HG02973 (cell line): Measurements from ENCODE around the gene PTTG1IP.
"Not testable (repeated sequence)": the region's sequence is repeated elsewhere in the genome, so short reads cannot be mapped to it uniquely, and the experiment has no call there.

Experiments used
- ATAC-seq: cut with Tn5 transposase; IDR thresholded peaks from one replicate; pipeline ENCODE4 v1.9.1; 2021; ENCODE audit warnings: moderate library complexity; ENCODE audit not compliant: unreplicated experiment

The PTTG1IP gene

GRCh38 chr21:44847261-44848056 is 26.0 kb downstream of the PTTG1IP start:
- no peak for ATAC-seq

- ATAC-seq = no peak
These were observed 26.8 kb downstream of the PTTG1IP start for GRCh38 chr21:44846485-44847260.

GRCh38 chr21:44846224-44846484 is 27.3 kb downstream of the PTTG1IP start:
- no peak for ATAC-seq

GRCh38 chr21:44845418-44846223 is 27.9 kb downstream of the PTTG1IP start:
- ATAC-seq = no peak

GRCh38 chr21:44844256-44844655 is 29.2 kb downstream of the PTTG1IP start:
- ATAC-seq = no peak

GRCh38 chr21:44842721-44843445 is 30.6 kb downstream of the PTTG1IP start:
- no peak for ATAC-seq

GRCh38 chr21:44842087-44842486 is 31.4 kb downstream of the PTTG1IP start:
- ATAC-seq = no peak

- no peak for ATAC-seq
These were observed 32.7 kb downstream of the PTTG1IP start for GRCh38 chr21:44840771-44841170.

GRCh38 chr21:44838951-44839350 is 34.5 kb downstream of the PTTG1IP start:
- ATAC-seq = no peak

GRCh38 chr21:44838039-44838895 is 35.2 kb downstream of the PTTG1IP start:
- ATAC-seq = no peak

- no peak for ATAC-seq
These were observed 36.0 kb downstream of the PTTG1IP start for GRCh38 chr21:44837537-44837936.

GRCh38 chr21:44836666-44837471 is 36.6 kb downstream of the PTTG1IP start:
- no peak for ATAC-seq

- no peak for ATAC-seq
These were observed 37.2 kb downstream of the PTTG1IP start for GRCh38 chr21:44836349-44836665.

- no peak for ATAC-seq
These were observed 37.9 kb downstream of the PTTG1IP start for GRCh38 chr21:44835647-44835973.

GRCh38 chr21:44834951-44835646 is 38.4 kb downstream of the PTTG1IP start:
- ATAC-seq = no peak

GRCh38 chr21:44834231-44834950 is 39.1 kb downstream of the PTTG1IP start:
- no peak for ATAC-seq

- no peak for ATAC-seq
These were observed 39.8 kb downstream of the PTTG1IP start for GRCh38 chr21:44833663-44834062.

GRCh38 chr21:44832516-44833255 is 40.8 kb downstream of the PTTG1IP start:
- not testable (repeated sequence) for ATAC-seq
